Measurements from ENCODE around the gene CYTIP. TPM values are rescaled to one million over a fixed set of nuclear protein-coding genes. Genes with fewer than 3 reads are reported as not detected.

Gene CYTIP
- total and polyA plus RNA-seq, 4 donors, result 1.6 to 5.5 (median 2.1) TPM

GRCh38 chr2:157433394-157433793, 10.5 kb downstream of the CYTIP start:
- H3K9me3 ChIP-seq (ENCODE audit: control insufficient read depth in 4 of 4, low read length in 3 of 4), result no peaks in the 10 kb centered on the region
- H3K4me1 ChIP-seq (ENCODE audit: control insufficient read depth in 4 of 4, insufficient read depth in 4 of 4, low read length in 3 of 4), result no peaks in the 10 kb centered on the region
- no peak overlapping the region for H3K27ac ChIP-seq (ENCODE audit: low read depth in 1 of 2, low read length in 2 of 2)
- TF ChIP-seq GABPA (IDR thresholded peaks at IDR 0.05 in 1 of 2, conservative IDR thresholded peaks at IDR 0.05 in 1 of 2), result no peak
- TF ChIP-seq RXRA (IDR thresholded peaks at IDR 0.05), result no peak
- no peak for TF ChIP-seq EGR1 (IDR thresholded peaks at IDR 0.05; ENCODE audit: low read depth in 2 of 2)
- TF ChIP-seq YY1 (IDR thresholded peaks at IDR 0.05), result no peak
- TF ChIP-seq TAF1 (conservative IDR thresholded peaks at IDR 0.05), result no peak
- TF ChIP-seq ZBTB33 (IDR thresholded peaks at IDR 0.05), result no peak
- no peak for TF ChIP-seq HNF4G (IDR thresholded peaks at IDR 0.05)
- TF ChIP-seq CTCF (IDR thresholded peaks at IDR 0.05; ENCODE audit: low read depth, low read length, missing input control), result no peak
- no peak for TF ChIP-seq MAX (IDR thresholded peaks at IDR 0.05)
- no peak for TF ChIP-seq RAD21 (IDR thresholded peaks at IDR 0.05)
- TF ChIP-seq REST (IDR thresholded peaks at IDR 0.05), result no peak
- TF ChIP-seq FOXA2 (IDR thresholded peaks at IDR 0.05), result no peak
- TF ChIP-seq JUND (IDR thresholded peaks at IDR 0.05), result no peak
- no peak for TF ChIP-seq NR2F2 (IDR thresholded peaks at IDR 0.05)
- no peak for TF ChIP-seq SP1 (IDR thresholded peaks at IDR 0.05)
- TF ChIP-seq ATF3 (IDR thresholded peaks at IDR 0.05), result no peak
- TF ChIP-seq HNF4A (conservative IDR thresholded peaks at IDR 0.05), result no peak
- no peak for TF ChIP-seq FOXA1 (IDR thresholded peaks at IDR 0.05)
- no peak overlapping the region for H3K4me3 ChIP-seq (ENCODE audit: low read depth in 1 of 3, low read length in 3 of 3)
- no peaks in the 10 kb centered on the region for H3K36me3 ChIP-seq (ENCODE audit: control insufficient read depth in 4 of 4, insufficient read depth in 3 of 4, low read depth in 1 of 4, low read length in 3 of 4)
- no peak overlapping the region for H3K9ac ChIP-seq (ENCODE audit: low read depth in 1 of 2, low read length in 2 of 2)
- DNase-seq (ENCODE audit: low spot score), result no peak
- H3K27me3 ChIP-seq (ENCODE audit: control insufficient read depth in 4 of 4, insufficient read depth in 4 of 4, low read length in 3 of 4), result no peaks in the 10 kb centered on the region
- WGBS, result 55% methylated on average over 1 of the region's 1 CpG

Data from liver (tissue), 9 donors.